OCI-LY3 (cell line): ENCODE measurements around the gene LYPD3.
"Not testable (repeated sequence)": the region's sequence is repeated elsewhere in the genome, so short reads cannot be mapped to it uniquely, and the experiment has no call there.

Experiments
- H2AFZ ChIP-seq: fragments of 200-600, 300-600 bp; shearing (Covaris generic); 2 replicates; pipeline ENCODE4 v1.6.0; 2014; ENCODE audit warnings: antibody characterized with exemption, low read depth, low read length
- H3K27ac ChIP-seq: fragments of 200-600, 300-600 bp; sonication (generic); 2 replicates; pipeline ENCODE4 v1.5.1; 2014; ENCODE audit warnings: mild to moderate bottlenecking, low read length, moderate library complexity, mixed read lengths
- H3K27me3 ChIP-seq: fragments of 200-600, 300-600 bp; sonication (generic); 2 replicates; pipeline ENCODE4 v1.6.1; 2014; ENCODE audit warnings: low read depth, low read length, mixed read lengths
- H3K36me3 ChIP-seq: fragments of 200-600, 300-600 bp; sonication (generic); replicated peaks from 2 replicates; pipeline ENCODE3; 2014; ENCODE audit warnings: low read depth, low read length, mixed read lengths
- H3K4me1 ChIP-seq: fragments of 300-600, 200-600 bp; sonication (generic); 2 replicates; pipeline ENCODE4 v1.6.1; 2014; ENCODE audit warnings: low read length, mixed read lengths
- H3K4me2 ChIP-seq: fragments of 200-600, 300-600 bp; sonication (generic); 2 replicates; pipeline ENCODE4 v1.6.1; 2014; ENCODE audit warnings: low read length, mixed read lengths
- H3K4me3 ChIP-seq: fragments of 300-600, 200-600 bp; sonication (generic); 2 replicates; pipeline ENCODE4 v1.5.1; 2014; ENCODE audit warnings: antibody characterized with exemption, mild to moderate bottlenecking, low read length, moderate library complexity
- H3K79me2 ChIP-seq: fragments of 300-600, 200-600 bp; shearing (Covaris generic); 2 replicates; pipeline ENCODE4 v1.6.1; 2014; ENCODE audit warnings: mild to moderate bottlenecking, low read length, mixed read lengths
- H3K9ac ChIP-seq: fragments of 300-600, 200-600 bp; shearing (Covaris generic); 2 replicates; pipeline ENCODE4 v1.6.0; 2014; ENCODE audit warnings: mild to moderate bottlenecking, low read length, moderate library complexity
- H3K9me3 ChIP-seq: fragments of 200-600, 300-600 bp; shearing (Covaris generic); 2 replicates; pipeline ENCODE4 v1.6.1; 2014; ENCODE audit warnings: low read length, mixed read lengths; ENCODE audit not compliant: insufficient read depth
- H4K20me1 ChIP-seq: fragments of 200-600, 300-600 bp; sonication (generic); 2 replicates; pipeline ENCODE4 v1.6.1; 2016; ENCODE audit warnings: low read length, mixed read lengths; ENCODE audit not compliant: insufficient read depth
- EZH2phosphoT487 ChIP-seq: fragments of 200-600 bp; shearing (Covaris generic); IDR thresholded peaks from 2 replicates; pipeline ENCODE4 v1.6.1; 2018; ENCODE audit warnings: antibody characterized with exemption, mixed run types, low read depth
- TF ChIP-seq, protein P1 (sequence below): fragments of 200-600, 300-600 bp; sonication (generic); IDR thresholded peaks from 2 replicates; pipeline ENCODE4 v1.5.1; 2014; ENCODE audit warnings: antibody characterized with exemption, low read length, low read depth

LYPD3 gene

GRCh38 chr19:43444531-43445287, 20.7 kb downstream of the LYPD3 start:
- H3K9me3 ChIP-seq = no peaks in the 10 kb centered on the region
- H3K9ac ChIP-seq = no peak overlapping the region
- H3K79me2 ChIP-seq = no peaks in the 10 kb centered on the region
- no peaks in the 10 kb centered on the region for H3K36me3 ChIP-seq
- TF ChIP-seq, protein P1, sequence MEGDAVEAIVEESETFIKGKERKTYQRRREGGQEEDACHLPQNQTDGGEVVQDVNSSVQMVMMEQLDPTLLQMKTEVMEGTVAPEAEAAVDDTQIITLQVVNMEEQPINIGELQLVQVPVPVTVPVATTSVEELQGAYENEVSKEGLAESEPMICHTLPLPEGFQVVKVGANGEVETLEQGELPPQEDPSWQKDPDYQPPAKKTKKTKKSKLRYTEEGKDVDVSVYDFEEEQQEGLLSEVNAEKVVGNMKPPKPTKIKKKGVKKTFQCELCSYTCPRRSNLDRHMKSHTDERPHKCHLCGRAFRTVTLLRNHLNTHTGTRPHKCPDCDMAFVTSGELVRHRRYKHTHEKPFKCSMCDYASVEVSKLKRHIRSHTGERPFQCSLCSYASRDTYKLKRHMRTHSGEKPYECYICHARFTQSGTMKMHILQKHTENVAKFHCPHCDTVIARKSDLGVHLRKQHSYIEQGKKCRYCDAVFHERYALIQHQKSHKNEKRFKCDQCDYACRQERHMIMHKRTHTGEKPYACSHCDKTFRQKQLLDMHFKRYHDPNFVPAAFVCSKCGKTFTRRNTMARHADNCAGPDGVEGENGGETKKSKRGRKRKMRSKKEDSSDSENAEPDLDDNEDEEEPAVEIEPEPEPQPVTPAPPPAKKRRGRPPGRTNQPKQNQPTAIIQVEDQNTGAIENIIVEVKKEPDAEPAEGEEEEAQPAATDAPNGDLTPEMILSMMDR = no peak
- TF ChIP-seq EZH2phosphoT487 = no peak
- no peaks in the 10 kb centered on the region for H4K20me1 ChIP-seq
- no peak overlapping the region for H3K4me3 ChIP-seq
- H2AFZ ChIP-seq = no peak overlapping the region
- H3K27ac ChIP-seq = no peak overlapping the region
- peaks cover 5% of the 10 kb centered on the region; the same call in 1 of the 2 replicates for H3K27me3 ChIP-seq
- no peak overlapping the region for H3K4me2 ChIP-seq
- H3K4me1 ChIP-seq = no peaks in the 10 kb centered on the region; the same call in 1 of the 2 replicates

GRCh38 chr19:43444091-43444490, 21.3 kb downstream of the LYPD3 start:
- H3K4me1 ChIP-seq, H3K4me3 ChIP-seq, H3K27me3 ChIP-seq, H3K27ac ChIP-seq, H2AFZ ChIP-seq, H3K9me3 ChIP-seq, H3K79me2 ChIP-seq, H3K36me3 ChIP-seq, H4K20me1 ChIP-seq, H3K4me2 ChIP-seq, H3K9ac ChIP-seq: not testable (repeated sequence)

DNA sequence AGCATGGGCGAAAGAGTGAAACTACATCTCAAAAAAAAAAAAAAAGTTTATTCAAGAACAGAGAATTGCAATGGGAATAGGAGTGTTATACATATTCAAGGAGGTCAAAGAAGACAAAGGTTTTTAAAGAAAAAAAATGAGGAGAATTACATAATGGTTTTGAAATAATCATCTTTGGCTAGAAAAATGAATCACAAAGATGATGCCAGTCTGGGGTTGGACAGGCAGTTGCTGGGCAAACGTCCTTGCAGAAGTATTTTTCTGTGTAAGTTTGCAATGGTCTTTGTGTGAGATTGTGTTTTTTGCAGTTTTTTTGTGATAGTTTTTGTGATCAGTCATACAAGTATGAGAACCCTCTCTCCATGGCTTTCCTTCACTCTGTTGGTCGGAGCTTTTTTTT, 23.7 kb downstream of the LYPD3 start:
- H3K27me3 ChIP-seq = peaks cover 8% of the 10 kb centered on the region; the same call in 1 of the 2 replicates
- TF ChIP-seq EZH2phosphoT487 = no peak
- TF ChIP-seq, protein P1 = no peak
- H3K79me2 ChIP-seq = no peaks in the 10 kb centered on the region
- no peak overlapping the region for H3K4me2 ChIP-seq
- H3K27ac ChIP-seq = no peak overlapping the region
- H3K36me3 ChIP-seq = no peaks in the 10 kb centered on the region
- H3K9ac ChIP-seq = no peak overlapping the region
- no peak overlapping the region for H2AFZ ChIP-seq
- H3K4me3 ChIP-seq = no peak overlapping the region
- H3K4me1 ChIP-seq = no peaks in the 10 kb centered on the region
- H4K20me1 ChIP-seq = no peaks in the 10 kb centered on the region
- H3K9me3 ChIP-seq = no peaks in the 10 kb centered on the region

DNA sequence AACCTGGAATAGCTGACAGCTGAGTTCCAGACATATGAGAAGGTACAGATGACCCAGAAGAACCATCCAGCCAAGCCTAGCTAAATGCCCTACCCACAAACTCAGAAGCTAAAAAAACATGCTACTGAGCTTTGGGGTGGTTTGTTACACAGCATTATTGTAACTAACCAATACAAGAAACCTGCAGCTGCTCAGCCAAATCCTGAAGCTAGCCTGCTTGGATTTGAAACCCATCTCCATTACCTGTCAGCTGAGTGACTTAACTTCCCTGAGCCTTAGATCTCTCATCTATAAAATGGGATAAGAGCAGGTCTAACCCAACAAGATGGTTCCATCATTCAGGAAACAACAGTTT, 25.7 kb downstream of the LYPD3 start:
- no peak overlapping the region for H3K4me3 ChIP-seq
- H3K9ac ChIP-seq = no peak overlapping the region
- no peaks in the 10 kb centered on the region for H3K4me1 ChIP-seq
- TF ChIP-seq, protein P1 = no peak
- no peak for TF ChIP-seq EZH2phosphoT487
- H3K27ac ChIP-seq = no peak overlapping the region
- H3K79me2 ChIP-seq = no peaks in the 10 kb centered on the region
- H3K4me2 ChIP-seq = no peak overlapping the region
- H3K9me3 ChIP-seq = no peaks in the 10 kb centered on the region
- H4K20me1 ChIP-seq = no peaks in the 10 kb centered on the region
- H3K27me3 ChIP-seq = peaks cover 18% of the 10 kb centered on the region
- no peaks in the 10 kb centered on the region for H3K36me3 ChIP-seq
- no peak overlapping the region for H2AFZ ChIP-seq
